GM23338 (cell line): ENCODE results near the gene OARD1. TPM values are rescaled to one million over a fixed set of nuclear protein-coding genes. Genes with fewer than 3 reads are reported as not detected.

Source experiments
- ATAC-seq: fragments of 200-7000 bp; cut with Tn5 transposase; 3 replicates; pipeline ENCODE4 v1.9.1; 2020
- DNase-seq: peaks from one replicate; pipeline ENCODE4 v3.0.0-alpha.2; 2015; ENCODE audit warnings: low spot score
- H2AFZ ChIP-seq: fragments of 200-600 bp; sonication (generic); 2 replicates; pipeline ENCODE4 v1.8.0; 2016; ENCODE audit warnings: antibody characterized with exemption, mild to moderate bottlenecking, moderate library complexity
- H3F3A ChIP-seq: fragments of 200-600 bp; sonication (generic); replicated peaks from 2 replicates; pipeline ENCODE4 v1.8.0; 2017; ENCODE audit warnings: antibody characterized with exemption, mixed run types, low read depth
- H3K27ac ChIP-seq: fragments of 200-600 bp; sonication (generic); 2 replicates; pipeline ENCODE4 v1.6.1; 2016; ENCODE audit warnings: low read depth
- H3K27me3 ChIP-seq: fragments of 200-600 bp; sonication (generic); 2 replicates; pipeline ENCODE4 v1.8.0; 2016; ENCODE audit warnings: mild to moderate bottlenecking, mixed run types, moderate library complexity; ENCODE audit not compliant: insufficient read depth
- H3K36me3 ChIP-seq: fragments of 200-600 bp; sonication (generic); 2 replicates; pipeline ENCODE4 v1.8.0; 2016; ENCODE audit warnings: mild to moderate bottlenecking; ENCODE audit not compliant: insufficient read depth
- H3K4me1 ChIP-seq: fragments of 200-600 bp; sonication (generic); 2 replicates; pipeline ENCODE4 v1.8.0; 2016; ENCODE audit warnings: mild to moderate bottlenecking, moderate library complexity; ENCODE audit not compliant: insufficient read depth
- H3K4me2 ChIP-seq: fragments of 200-600 bp; sonication (generic); 2 replicates; pipeline ENCODE4 v1.7.1; 2017; ENCODE audit warnings: mixed run types
- H3K4me3 ChIP-seq: fragments of 200-600 bp; sonication (generic); 2 replicates; pipeline ENCODE4 v1.6.1; 2016; ENCODE audit warnings: mixed run types
- H3K79me2 ChIP-seq: fragments of 200-600 bp; sonication (generic); replicated peaks from 2 replicates; pipeline ENCODE4 v1.8.0; 2017; ENCODE audit warnings: mild to moderate bottlenecking; ENCODE audit not compliant: insufficient read depth
- H3K9me2 ChIP-seq: fragments of 200-600 bp; sonication (generic); 2 replicates; pipeline ENCODE4 v1.8.0; 2017; ENCODE audit not compliant: insufficient read depth
- H4K20me1 ChIP-seq: fragments of 200-600 bp; sonication (generic); replicated peaks from 2 replicates; pipeline ENCODE4 v1.8.0; 2017; ENCODE audit warnings: mild to moderate bottlenecking; ENCODE audit not compliant: insufficient read depth
- H3K27ac Mint-ChIP-seq: 2 replicates; pipeline ENCODE4 v1.8.0; 2020; ENCODE audit warnings: inconsistent platforms, mild to moderate bottlenecking, moderate library complexity, mixed read lengths
- H3K27me3 Mint-ChIP-seq: 3 replicates; pipeline ENCODE4 v1.8.0; 2022; ENCODE audit warnings: low read depth, mild to moderate bottlenecking, moderate library complexity, mixed read lengths, inconsistent platforms; ENCODE audit not compliant: insufficient read depth, poor library complexity
- H3K36me3 Mint-ChIP-seq: 3 replicates; pipeline ENCODE4 v1.8.0; 2021; ENCODE audit warnings: low read depth, mild to moderate bottlenecking, inconsistent platforms, moderate library complexity, mixed read lengths
- H3K4me1 Mint-ChIP-seq: 3 replicates; pipeline ENCODE4 v1.8.0; 2020; ENCODE audit warnings: mild to moderate bottlenecking, inconsistent platforms, mixed read lengths
- H3K4me3 Mint-ChIP-seq: 3 replicates; pipeline ENCODE4 v1.8.0; 2021; ENCODE audit warnings: moderate library complexity, mild to moderate bottlenecking, inconsistent platforms, mixed read lengths
- H3K9me3 Mint-ChIP-seq: 3 replicates; pipeline ENCODE4 v1.8.0; 2020; ENCODE audit warnings: moderate library complexity, mild to moderate bottlenecking, inconsistent platforms, mixed read lengths
- CREB1 ChIP-seq: fragments of 250-450 bp; sonication (Bioruptor Pico); IDR thresholded peaks from 2 replicates; pipeline ENCODE4 v1.5.0; 2020; ENCODE audit warnings: low read depth, mild to moderate bottlenecking, moderate library complexity
- EZH2 ChIP-seq: fragments of 200-600 bp; sonication (generic); IDR thresholded peaks from one replicate; pipeline ENCODE4 v1.8.0; 2017; ENCODE audit warnings: antibody characterized with exemption, mild to moderate bottlenecking, low read depth; ENCODE audit not compliant: unreplicated experiment
- EZH2phosphoT487 ChIP-seq: fragments of 200-600 bp; sonication (generic); IDR thresholded peaks from one replicate; pipeline ENCODE4 v1.8.1; 2018; ENCODE audit warnings: antibody characterized with exemption; ENCODE audit not compliant: unreplicated experiment
- JUNB ChIP-seq: IDR thresholded peaks from one replicate; pipeline ENCODE4 v1.6.1; 2016; ENCODE audit warnings: antibody characterized with exemption; ENCODE audit not compliant: unreplicated experiment
- NANOG ChIP-seq: IDR thresholded peaks from 2 replicates; pipeline ENCODE4 v1.6.1; 2016; ENCODE audit warnings: antibody characterized with exemption, borderline replicate concordance
- POLR2AphosphoS5 ChIP-seq: IDR thresholded peaks from 2 replicates; pipeline ENCODE4 v1.6.1; 2016; ENCODE audit warnings: antibody characterized with exemption, low read depth
- STAT1 ChIP-seq: IDR thresholded peaks from one replicate; pipeline ENCODE4 v1.6.1; 2016; ENCODE audit warnings: antibody characterized with exemption; ENCODE audit not compliant: unreplicated experiment
- ZNF114 ChIP-seq: fragments of 250-450 bp; sonication (Bioruptor Pico); IDR thresholded peaks from 2 replicates; pipeline ENCODE4 v1.5.0; 2020; ENCODE audit warnings: mild to moderate bottlenecking, moderate library complexity
- ZNF331 ChIP-seq: fragments of 250-450 bp; sonication (Bioruptor Pico); IDR thresholded peaks from 2 replicates; pipeline ENCODE4 v1.5.0; 2020; ENCODE audit warnings: low read depth, mild to moderate bottlenecking, moderate library complexity
- polyA plus RNA-seq: library from polyadenylated mRNA; unstranded; fragments of >200 nt; fragmentation: Nextera tagmentation; extraction: Ambion mirVana; gene quantifications from 2 replicates; pipeline ENCODE4 v1.2.1, GENCODE V29; 2016
- total RNA-seq: library from RNA; depleted of rRNA; stranded (reverse); fragments of >200 nt; shearing (Covaris generic); gene quantifications from 2 replicates; pipeline ENCODE4 v1.2.3, GENCODE V29; 2014
- TF ChIP-seq, protein P1 (sequence below): IDR thresholded peaks from one replicate; pipeline ENCODE4 v1.6.1; 2018; ENCODE audit warnings: antibody characterized with exemption; ENCODE audit not compliant: unreplicated experiment
- TF ChIP-seq, protein P2 (sequence below): fragments of 250-450 bp; sonication (Bioruptor Pico); IDR thresholded peaks from 2 replicates; pipeline ENCODE4 v1.5.0; 2020; ENCODE audit warnings: mild to moderate bottlenecking, moderate library complexity
- TF ChIP-seq, protein P3 (sequence below): IDR thresholded peaks from 2 replicates; pipeline ENCODE4 v1.6.1; 2016; ENCODE audit warnings: antibody characterized with exemption
- TF ChIP-seq, protein P4 (sequence below), 2 experiments: fragments of 200-600 bp in 1 of 2; sonication (generic) in 1 of 2; conservative IDR thresholded peaks; 2 replicates each; pipeline versions ENCODE4 v1.5.1 to v1.6.1; 2016 to 2017; ENCODE audit warnings: antibody characterized with exemption in 2 of 2, low read depth in 2 of 2, mild to moderate bottlenecking in 2 of 2, moderate library complexity in 1 of 2

Gene OARD1
- total and polyA plus RNA-seq, 2 experiments from 2014 or later = 25.9 to 60.8 TPM

DNA sequence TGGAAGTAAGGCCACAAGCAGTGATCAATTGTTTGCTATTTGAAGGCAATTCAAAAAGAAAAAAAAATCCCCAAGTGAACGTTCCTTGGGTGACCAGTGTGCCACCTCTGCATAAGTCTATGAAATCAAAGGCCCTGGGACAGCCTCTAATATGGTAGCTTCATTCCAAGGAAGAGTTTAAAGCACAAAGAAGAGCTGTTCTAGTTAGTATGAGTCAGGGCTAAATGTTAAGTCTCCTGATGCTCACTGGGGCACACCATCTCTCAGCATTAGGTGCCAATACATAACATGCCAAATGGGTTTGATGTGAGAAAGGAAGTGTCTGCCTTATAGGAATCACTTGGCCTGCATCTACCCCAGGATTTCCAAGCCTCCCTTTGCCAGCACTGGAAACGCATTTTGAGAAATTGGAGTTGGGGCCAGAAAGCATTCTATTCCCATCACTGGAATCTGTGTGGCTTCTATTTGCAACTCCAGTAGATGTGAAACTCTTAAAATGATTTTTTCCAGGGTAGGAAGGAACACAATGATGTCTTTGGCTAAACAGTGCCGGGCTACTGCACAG lies 46.1 kb downstream of the OARD1 start:
- Histone ChIP-seq H3K79me2 (no peaks in the 10 kb centered on the region), H3K27me3 (no peaks in the 10 kb centered on the region; the same call in 1 of the 2 replicates), H3K4me3 (no peak overlapping the region), H3K36me3 (no peaks in the 10 kb centered on the region), H3K27ac (no peak overlapping the region), H3K4me1 (peaks cover 19% of the 10 kb centered on the region), H3F3A (no peaks in the 10 kb centered on the region), H3K9me2 (no peaks in the 10 kb centered on the region), H2AFZ (no peak overlapping the region), H3K4me2 (peak overlapping the region; percentile 83; the same call in 1 of the 2 replicates), H4K20me1 (no peaks in the 10 kb centered on the region)
- peaks cover 15% of the 10 kb centered on the region for H3K4me1 Mint-ChIP-seq
- ATAC-seq (no peak), DNase-seq (no peak)
- no peaks in the 10 kb centered on the region; the same call in 2 of the 3 replicates for H3K36me3 Mint-ChIP-seq
- H3K27ac Mint-ChIP-seq = no peak overlapping the region
- TF ChIP-seq EZH2phosphoT487 (no peak), POLR2AphosphoS5 (no peak), EZH2 (no peak), JUNB (no peak), CREB1 (no peak), NANOG (no peak), ZNF114 (CRISPR knock-in tag) (no peak), ZNF331 (CRISPR knock-in tag) (no peak), STAT1 (no peak)
- TF ChIP-seq, protein P1, sequence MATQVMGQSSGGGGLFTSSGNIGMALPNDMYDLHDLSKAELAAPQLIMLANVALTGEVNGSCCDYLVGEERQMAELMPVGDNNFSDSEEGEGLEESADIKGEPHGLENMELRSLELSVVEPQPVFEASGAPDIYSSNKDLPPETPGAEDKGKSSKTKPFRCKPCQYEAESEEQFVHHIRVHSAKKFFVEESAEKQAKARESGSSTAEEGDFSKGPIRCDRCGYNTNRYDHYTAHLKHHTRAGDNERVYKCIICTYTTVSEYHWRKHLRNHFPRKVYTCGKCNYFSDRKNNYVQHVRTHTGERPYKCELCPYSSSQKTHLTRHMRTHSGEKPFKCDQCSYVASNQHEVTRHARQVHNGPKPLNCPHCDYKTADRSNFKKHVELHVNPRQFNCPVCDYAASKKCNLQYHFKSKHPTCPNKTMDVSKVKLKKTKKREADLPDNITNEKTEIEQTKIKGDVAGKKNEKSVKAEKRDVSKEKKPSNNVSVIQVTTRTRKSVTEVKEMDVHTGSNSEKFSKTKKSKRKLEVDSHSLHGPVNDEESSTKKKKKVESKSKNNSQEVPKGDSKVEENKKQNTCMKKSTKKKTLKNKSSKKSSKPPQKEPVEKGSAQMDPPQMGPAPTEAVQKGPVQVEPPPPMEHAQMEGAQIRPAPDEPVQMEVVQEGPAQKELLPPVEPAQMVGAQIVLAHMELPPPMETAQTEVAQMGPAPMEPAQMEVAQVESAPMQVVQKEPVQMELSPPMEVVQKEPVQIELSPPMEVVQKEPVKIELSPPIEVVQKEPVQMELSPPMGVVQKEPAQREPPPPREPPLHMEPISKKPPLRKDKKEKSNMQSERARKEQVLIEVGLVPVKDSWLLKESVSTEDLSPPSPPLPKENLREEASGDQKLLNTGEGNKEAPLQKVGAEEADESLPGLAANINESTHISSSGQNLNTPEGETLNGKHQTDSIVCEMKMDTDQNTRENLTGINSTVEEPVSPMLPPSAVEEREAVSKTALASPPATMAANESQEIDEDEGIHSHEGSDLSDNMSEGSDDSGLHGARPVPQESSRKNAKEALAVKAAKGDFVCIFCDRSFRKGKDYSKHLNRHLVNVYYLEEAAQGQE = no peak
- TF ChIP-seq, protein P2, sequence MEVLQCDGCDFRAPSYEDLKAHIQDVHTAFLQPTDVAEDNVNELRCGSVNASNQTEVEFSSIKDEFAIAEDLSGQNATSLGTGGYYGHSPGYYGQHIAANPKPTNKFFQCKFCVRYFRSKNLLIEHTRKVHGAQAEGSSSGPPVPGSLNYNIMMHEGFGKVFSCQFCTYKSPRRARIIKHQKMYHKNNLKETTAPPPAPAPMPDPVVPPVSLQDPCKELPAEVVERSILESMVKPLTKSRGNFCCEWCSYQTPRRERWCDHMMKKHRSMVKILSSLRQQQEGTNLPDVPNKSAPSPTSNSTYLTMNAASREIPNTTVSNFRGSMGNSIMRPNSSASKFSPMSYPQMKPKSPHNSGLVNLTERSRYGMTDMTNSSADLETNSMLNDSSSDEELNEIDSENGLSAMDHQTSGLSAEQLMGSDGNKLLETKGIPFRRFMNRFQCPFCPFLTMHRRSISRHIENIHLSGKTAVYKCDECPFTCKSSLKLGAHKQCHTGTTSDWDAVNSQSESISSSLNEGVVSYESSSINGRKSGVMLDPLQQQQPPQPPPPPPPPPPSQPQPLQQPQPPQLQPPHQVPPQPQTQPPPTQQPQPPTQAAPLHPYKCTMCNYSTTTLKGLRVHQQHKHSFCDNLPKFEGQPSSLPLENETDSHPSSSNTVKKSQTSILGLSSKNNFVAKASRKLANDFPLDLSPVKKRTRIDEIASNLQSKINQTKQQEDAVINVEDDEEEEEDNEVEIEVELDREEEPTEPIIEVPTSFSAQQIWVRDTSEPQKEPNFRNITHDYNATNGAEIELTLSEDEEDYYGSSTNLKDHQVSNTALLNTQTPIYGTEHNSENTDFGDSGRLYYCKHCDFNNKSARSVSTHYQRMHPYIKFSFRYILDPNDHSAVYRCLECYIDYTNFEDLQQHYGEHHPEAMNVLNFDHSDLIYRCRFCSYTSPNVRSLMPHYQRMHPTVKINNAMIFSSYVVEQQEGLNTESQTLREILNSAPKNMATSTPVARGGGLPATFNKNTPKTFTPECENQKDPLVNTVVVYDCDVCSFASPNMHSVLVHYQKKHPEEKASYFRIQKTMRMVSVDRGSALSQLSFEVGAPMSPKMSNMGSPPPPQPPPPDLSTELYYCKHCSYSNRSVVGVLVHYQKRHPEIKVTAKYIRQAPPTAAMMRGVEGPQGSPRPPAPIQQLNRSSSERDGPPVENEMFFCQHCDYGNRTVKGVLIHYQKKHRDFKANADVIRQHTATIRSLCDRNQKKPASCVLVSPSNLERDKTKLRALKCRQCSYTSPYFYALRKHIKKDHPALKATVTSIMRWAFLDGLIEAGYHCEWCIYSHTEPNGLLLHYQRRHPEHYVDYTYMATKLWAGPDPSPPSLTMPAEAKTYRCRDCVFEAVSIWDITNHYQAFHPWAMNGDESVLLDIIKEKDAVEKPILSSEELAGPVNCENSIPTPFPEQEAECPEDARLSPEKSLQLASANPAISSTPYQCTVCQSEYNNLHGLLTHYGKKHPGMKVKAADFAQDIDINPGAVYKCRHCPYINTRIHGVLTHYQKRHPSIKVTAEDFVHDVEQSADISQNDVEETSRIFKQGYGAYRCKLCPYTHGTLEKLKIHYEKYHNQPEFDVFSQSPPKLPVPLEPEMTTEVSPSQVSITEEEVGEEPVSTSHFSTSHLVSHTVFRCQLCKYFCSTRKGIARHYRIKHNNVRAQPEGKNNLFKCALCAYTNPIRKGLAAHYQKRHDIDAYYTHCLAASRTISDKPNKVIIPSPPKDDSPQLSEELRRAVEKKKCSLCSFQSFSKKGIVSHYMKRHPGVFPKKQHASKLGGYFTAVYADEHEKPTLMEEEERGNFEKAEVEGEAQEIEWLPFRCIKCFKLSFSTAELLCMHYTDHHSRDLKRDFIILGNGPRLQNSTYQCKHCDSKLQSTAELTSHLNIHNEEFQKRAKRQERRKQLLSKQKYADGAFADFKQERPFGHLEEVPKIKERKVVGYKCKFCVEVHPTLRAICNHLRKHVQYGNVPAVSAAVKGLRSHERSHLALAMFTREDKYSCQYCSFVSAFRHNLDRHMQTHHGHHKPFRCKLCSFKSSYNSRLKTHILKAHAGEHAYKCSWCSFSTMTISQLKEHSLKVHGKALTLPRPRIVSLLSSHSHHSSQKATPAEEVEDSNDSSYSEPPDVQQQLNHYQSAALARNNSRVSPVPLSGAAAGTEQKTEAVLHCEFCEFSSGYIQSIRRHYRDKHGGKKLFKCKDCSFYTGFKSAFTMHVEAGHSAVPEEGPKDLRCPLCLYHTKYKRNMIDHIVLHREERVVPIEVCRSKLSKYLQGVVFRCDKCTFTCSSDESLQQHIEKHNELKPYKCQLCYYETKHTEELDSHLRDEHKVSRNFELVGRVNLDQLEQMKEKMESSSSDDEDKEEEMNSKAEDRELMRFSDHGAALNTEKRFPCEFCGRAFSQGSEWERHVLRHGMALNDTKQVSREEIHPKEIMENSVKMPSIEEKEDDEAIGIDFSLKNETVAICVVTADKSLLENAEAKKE (CRISPR knock-in tag) = no peak
- TF ChIP-seq, protein P3, sequence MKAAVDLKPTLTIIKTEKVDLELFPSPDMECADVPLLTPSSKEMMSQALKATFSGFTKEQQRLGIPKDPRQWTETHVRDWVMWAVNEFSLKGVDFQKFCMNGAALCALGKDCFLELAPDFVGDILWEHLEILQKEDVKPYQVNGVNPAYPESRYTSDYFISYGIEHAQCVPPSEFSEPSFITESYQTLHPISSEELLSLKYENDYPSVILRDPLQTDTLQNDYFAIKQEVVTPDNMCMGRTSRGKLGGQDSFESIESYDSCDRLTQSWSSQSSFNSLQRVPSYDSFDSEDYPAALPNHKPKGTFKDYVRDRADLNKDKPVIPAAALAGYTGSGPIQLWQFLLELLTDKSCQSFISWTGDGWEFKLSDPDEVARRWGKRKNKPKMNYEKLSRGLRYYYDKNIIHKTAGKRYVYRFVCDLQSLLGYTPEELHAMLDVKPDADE = no peak
- TF ChIP-seq, protein P4, sequence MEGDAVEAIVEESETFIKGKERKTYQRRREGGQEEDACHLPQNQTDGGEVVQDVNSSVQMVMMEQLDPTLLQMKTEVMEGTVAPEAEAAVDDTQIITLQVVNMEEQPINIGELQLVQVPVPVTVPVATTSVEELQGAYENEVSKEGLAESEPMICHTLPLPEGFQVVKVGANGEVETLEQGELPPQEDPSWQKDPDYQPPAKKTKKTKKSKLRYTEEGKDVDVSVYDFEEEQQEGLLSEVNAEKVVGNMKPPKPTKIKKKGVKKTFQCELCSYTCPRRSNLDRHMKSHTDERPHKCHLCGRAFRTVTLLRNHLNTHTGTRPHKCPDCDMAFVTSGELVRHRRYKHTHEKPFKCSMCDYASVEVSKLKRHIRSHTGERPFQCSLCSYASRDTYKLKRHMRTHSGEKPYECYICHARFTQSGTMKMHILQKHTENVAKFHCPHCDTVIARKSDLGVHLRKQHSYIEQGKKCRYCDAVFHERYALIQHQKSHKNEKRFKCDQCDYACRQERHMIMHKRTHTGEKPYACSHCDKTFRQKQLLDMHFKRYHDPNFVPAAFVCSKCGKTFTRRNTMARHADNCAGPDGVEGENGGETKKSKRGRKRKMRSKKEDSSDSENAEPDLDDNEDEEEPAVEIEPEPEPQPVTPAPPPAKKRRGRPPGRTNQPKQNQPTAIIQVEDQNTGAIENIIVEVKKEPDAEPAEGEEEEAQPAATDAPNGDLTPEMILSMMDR (conservative IDR thresholded peaks at IDR 0.05; ENCODE audit: low read depth in 2 of 2) = no peak
- H3K4me3 Mint-ChIP-seq = no peak overlapping the region
- peaks cover 13% of the 10 kb centered on the region for H3K27me3 Mint-ChIP-seq
- no peaks in the 10 kb centered on the region for H3K9me3 Mint-ChIP-seq
